HG02938 (cell line): ENCODE results near the gene SOWAHA.
"Not testable (repeated sequence)": the region's sequence is repeated elsewhere in the genome, so short reads cannot be mapped to it uniquely, and the experiment has no call there.

Source experiments
- ATAC-seq: cut with Tn5 transposase; IDR thresholded peaks from one replicate; pipeline ENCODE4 v1.9.1; 2021; ENCODE audit warnings: mild to moderate bottlenecking, moderate library complexity; ENCODE audit not compliant: unreplicated experiment

Gene SOWAHA

DNA sequence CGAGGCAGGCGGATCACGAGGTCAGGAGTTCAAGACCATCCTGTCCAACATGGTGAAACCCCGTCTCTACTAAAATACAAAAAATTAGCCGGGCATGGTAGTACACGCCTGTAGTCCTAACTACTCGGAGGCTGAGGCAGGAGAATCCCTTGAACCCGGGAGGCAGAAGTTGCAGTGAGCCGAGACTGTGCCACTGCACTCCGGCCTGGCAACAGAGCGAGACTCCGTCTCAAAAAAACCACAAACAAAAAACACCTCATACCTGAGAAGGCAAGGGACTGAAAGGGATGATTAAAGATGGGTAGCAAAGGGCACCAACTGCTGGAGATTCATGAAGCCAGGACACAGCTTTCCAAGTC is 6.3 kb upstream of the SOWAHA start:
- not testable (repeated sequence) for ATAC-seq

DNA sequence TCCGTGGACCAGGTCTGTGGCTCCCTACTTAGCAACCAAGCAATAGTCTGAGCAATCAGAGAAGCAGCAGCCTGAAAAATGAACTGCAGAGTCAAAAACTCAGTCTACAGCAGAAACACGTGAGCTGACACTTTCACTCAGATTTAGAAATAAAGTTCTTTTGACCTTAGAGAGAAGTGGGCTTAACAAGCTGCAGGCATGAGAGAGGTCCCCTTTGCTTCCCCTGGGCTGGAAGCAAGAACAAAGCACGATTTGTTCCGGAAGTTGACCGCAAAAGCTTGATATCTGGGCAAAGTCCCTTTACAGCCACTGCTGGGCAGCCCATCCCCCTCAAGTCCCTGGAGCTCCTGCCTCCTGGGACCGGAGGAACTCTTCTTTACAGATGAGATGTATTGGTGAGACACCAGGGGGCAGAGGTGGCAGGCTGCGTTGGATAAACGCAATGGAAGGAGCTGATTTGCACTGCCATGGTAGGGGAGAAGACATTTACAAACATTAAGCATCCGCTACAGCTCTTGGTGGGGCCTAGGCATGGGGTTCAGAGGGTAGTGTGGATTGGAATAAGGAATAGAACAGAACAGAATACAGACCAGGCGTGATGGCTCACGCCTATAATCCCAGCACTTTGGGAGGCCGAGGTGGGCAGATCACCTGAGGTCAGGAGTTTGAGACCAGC is 5.8 kb upstream of the SOWAHA start:
- no peak for ATAC-seq

DNA sequence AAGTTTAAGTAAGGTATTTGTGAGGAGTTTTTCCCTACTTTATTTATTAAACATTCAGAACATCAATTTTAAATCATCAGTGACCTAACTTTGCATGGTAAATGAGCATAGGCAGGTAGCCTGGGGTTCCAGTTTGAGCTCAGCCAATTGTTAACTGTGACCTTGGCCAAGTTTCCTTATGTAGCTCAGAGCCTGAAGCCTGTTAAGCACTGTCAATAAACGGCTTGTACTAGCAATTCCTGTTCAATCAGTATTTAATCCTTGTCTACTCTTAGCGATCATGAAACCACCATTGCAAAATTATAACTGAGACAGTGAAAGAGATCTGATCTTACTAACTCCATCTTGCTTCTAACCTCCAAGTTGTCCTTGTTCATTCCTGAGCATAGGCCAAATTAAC is 4.7 kb upstream of the SOWAHA start:
- no peak for ATAC-seq

DNA sequence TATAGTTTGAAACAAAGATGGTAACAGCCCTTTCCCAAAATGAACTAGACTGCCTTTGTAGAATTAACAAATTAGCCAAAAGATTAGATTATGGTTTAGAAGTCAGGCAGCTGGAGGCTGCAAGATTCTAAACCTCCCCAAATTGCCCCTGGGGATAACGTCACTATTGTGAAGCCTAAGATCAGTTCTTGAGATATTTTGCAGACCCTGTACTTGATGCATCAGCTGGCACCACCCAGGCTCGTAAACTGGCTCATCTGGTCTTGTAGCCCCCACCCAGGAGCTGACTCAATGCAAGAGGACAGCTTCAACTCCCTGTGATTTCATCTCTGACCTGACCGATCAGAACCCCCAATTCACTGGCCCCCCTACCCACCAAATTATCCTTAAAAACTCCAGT is 4.2 kb upstream of the SOWAHA start:
- no peak for ATAC-seq

DNA sequence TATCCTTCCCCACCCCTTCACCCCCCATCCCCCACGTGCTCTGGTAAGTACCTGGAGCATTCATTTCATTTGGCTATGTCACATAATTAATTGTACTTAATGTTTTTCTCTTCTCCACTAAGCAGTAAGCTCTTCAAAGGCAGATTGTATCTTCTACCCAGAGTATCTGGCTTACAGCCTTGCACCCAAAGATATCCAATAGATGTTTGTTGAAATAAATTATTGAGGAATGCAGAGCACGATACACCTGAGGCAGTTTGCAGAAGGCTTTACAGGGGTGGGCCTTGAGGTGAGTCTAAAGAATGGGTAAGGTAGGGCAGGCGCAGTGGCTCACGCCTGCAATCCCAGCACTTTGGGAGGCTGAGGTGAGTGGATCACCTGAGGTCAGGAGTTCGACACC is 2.5 kb upstream of the SOWAHA start:
- ATAC-seq: no peak

DNA sequence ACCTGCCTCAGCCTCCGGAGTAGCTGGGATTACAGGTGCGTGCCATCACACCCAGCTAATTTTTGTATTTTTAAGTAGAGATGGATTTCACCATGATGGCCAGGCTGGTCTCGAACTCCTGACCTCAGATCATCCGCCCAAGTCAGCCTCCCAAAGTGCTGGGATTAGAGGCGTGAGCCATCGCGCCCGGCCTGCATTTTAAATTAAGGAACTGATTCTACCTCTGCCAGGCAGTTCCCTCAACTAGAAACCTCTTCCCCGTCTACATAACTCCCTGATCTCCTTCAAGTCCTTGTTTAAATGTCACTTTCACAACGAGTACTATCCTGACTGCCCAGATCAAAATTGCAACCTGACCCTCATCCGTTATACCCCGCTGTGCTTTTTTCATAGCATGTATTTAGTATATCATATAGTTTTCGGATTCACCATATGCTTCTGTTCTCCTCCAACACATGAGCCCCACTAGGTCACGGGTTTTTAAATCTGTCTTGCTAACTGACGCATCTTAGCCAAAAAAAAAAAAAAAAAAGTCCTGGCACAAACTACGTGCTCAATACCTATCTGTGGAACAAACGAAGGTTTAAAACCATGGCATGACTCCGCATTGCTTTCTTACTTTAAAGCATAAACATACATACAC is 858 bp upstream of the SOWAHA start:
- ATAC-seq: no peak

DNA sequence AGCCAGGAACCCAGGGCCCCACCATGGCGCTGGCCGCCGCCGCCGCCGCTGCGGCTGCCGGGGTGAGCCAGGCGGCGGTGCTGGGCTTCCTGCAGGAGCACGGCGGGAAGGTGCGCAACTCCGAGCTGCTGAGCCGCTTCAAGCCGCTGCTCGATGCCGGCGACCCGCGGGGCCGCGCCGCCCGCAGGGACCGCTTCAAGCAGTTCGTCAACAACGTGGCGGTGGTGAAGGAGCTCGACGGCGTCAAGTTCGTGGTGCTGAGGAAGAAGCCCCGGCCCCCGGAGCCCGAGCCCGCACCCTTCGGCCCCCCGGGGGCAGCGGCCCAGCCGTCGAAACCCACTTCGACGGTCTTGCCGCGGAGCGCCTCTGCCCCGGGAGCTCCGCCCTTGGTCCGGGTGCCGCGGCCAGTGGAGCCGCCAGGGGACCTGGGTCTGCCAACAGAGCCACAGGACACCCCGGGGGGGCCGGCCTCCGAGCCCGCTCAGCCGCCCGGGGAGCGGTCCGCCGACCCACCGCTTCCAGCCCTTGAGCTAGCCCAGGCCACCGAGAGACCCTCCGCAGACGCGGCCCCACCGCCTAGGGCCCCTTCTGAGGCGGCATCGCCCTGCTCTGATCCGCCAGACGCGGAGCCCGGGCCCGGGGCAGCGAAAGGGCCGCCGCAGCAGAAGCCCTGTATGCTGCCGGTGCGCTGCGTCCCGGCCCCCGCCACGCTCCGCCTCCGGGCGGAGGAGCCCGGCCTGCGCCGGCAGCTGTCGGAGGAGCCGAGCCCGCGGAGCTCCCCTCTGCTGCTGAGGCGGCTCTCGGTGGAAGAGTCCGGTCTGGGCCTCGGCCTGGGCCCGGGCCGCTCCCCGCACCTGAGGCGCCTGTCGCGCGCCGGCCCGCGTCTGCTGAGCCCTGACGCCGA is 749 bp downstream of the SOWAHA start:
- ATAC-seq: no peak

DNA sequence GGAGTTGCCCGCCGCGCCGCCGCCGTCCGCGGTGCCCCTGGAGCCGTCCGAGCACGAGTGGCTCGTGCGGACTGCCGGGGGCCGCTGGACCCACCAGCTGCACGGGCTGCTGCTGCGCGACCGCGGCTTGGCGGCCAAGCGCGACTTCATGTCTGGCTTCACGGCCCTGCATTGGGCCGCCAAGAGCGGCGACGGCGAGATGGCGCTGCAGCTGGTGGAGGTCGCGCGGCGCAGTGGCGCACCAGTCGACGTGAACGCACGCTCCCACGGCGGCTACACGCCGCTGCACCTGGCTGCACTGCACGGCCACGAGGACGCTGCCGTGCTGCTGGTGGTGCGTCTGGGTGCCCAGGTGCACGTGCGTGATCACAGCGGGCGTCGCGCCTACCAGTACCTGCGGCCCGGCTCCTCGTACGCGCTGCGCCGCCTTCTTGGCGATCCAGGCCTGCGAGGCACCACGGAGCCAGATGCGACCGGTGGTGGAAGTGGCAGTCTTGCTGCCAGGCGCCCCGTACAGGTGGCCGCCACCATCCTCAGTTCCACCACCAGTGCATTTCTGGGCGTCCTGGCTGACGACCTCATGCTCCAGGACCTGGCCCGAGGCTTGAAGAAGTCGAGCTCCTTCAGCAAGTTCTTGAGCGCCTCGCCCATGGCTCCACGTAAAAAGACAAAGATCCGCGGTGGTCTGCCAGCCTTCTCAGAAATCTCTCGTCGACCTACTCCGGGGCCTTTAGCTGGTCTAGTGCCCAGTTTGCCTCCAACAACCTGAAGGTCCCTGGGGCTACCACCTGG is 1.6 kb downstream of the SOWAHA start:
- no peak for ATAC-seq

DNA sequence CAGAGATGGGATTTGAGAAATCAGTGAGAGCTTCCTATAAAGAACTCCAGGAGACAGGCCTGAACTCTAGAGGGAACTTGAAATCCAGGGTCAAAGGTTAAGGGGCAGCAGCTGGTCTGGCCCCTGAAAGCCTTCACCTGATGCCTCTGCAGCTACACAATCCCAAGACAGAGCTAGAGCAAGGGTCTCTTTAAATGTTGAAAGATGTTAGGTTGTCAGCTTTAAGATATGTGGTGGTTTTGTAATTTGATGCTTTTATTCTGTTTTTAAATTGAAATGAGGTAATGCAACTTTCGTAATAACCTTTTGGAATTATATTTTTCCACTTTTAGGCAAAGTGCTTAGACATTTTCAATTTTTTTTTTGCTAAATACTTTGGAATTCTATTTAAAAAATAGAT is 2.4 kb downstream of the SOWAHA start:
- no peak for ATAC-seq

DNA sequence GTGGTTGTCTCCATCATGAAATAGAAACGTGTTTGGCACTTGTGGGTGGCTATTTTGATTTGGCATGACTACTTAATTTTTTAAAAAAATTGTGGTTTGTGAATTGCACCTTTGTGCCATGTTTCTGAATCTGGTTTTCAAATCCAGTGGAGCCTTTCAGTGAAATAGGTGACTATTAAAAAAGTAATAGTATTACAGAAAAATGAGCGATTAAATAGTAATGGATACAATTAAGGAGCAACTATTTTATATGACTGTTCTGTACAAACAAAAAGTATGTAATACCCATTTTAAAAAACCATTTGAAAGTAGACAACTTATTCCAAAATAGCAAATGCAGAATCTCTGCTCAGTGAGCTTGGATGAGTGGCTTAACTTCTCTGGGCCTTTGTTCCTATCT is 3.0 kb downstream of the SOWAHA start:
- no peak for ATAC-seq

DNA sequence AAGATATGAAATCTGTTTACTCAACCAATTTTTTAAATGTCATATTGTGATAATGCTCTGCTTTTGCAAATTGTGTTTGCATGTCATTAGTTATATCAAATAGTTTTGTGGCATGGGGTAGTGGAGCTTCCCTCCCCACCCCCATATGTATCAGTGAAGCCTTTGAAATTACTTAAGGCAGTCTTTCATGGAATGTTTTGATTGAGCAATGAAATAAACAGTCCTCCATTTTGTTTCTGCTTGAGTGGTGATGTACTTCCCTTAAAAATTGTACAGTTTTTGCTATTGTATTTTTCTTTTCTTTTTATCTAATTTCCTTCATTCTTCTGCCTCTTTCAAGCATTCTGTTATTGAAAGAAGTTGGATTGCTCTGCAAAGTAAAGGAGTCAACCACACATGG is 3.5 kb downstream of the SOWAHA start:
- no peak for ATAC-seq

DNA sequence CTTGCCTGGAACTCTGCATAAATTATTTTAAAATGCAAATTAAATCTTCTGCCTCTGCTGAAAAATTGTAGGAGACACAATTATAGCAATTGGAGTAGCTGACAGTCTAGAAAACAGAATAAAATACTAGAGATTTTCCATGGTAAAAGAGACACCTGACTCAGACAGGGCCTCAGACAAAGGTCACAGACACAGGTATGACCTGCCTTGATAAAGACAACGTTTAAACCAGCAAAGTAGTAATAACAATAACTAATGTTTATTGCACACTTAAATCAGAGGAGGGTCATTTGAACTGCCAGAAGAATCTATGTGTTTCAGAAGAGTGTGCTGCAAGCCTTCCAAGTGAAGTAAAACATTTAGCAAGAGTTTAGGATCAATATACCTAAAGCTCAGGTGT is 3.9 kb downstream of the SOWAHA start:
- no peak for ATAC-seq

DNA sequence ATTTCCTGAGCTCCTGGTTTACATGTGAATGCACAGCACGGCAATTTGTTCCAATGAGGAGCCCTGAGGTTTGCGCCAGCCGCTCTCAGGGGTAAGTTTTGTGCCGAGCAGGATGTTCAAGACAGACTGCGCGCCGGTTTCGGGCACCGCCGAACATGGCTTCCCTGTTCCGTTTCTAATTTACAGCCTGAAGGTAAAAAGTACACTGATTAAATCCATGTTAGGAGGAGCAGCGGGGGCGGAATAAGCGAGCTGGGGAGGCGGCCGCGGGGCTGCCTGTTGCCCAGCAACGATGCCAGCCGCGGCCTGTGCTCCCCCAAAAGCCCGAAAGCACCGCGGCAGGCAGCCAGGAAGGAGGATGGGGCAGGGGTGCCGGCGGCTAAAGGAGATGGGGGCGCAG is 6.4 kb downstream of the SOWAHA start:
- ATAC-seq: no peak

DNA sequence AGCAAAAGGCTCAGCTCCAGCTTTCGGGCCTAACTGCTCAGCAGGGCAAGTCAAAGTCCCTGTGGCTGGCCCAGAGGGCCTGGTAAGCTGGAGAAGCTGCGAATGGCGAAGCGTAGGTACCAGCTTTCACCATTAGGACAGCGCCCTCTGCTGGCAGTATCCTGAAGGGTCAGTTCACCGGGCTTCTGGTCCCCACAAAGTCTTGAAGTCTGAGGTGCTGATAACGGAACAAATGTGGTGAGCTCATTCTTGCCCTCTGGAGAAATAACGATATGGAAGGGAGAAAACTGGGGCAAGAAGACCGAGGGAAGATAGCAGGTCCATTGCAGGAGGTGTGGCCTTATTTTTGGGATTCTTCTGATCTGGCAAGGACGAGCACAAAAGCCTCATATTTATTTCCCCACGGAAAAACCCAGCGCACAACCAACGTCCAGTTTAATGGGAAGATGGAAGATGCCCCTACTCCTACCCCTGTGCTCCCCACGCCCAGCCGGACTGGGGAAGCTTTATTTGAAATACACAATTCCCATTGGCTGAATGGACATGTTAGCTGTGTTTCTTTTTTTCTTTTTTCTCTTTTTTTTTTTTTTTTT is 7.2 kb downstream of the SOWAHA start:
- peak; percentile 75 for ATAC-seq

DNA sequence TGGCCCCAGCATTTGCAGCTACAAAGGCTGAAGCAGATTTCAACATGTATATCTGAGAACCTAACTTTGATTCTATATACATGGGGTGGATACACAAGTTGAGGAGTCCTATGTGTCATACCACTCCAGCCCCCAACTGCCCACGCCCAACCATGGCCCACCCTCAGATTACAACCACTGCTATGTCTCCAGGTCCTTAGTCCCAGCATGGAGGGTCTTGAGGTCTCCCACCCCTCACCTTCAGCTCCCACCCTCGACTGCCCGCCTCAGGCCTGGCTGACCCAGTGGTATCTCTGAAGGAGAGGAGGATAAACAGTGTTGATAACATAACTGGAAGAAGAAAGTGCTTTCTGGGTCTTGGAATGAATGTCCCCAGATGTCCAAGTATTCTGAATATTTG is 8.2 kb downstream of the SOWAHA start:
- ATAC-seq: no peak

DNA sequence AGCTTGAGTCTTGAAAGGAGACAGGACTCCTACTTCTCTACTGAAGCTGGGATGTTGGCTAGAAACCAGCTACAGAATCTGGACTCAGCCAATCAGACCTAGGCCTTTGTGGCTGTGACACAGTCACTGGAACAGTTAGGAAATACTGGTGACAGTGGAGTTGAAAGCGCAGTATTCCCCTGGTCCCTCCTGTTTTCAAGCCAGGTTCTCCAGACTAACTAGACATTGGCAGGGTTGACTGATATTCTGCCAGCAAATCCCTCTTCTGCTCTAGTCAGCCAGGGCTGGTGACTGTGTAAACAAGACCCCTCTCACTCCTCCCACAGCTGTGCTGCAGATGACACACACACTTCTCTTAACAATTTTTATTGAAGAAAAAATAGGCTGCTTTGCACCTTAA is 8.7 kb downstream of the SOWAHA start:
- no peak for ATAC-seq

DNA sequence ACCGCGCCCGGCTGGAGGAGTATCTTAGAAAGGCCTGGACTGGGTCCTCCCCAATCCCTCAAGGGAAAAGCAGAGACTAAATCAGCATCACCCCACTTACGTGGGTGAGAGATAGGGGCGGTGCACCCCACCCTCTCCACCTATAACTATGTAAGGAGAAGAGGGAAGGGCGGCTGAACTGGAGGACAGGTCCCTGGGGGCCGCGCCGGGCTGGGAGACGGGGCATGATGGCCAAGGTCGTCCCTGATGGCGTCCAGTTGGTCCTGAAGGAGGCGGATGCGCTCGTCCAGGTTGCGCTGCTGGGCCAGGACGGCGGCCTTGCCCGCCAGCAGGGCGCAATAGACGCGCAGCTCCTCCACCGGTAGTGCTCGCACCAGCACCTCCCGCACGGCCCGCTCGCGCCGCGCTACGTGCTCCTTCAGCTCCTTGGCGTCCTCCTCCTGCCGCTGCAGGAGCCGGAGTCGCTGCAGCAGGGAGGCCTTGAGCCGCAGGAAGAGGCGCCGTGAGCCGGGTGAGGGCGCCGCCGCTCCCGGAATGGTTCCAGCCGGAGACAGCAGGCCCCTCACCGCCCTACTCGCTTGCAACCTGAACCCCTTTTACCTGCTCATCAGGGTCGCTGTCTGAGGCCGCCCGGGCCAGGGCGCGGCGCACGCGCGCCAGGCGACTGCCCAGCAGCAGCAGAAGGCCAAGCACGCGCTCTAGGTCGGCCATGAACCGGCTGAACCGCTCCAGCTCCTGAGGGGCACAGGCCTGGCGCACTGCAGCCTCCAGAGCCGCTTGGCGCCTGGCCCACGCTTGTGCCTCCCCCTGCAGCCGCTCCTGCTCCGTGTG is 9.8 kb downstream of the SOWAHA start:
- ATAC-seq: no peak

DNA sequence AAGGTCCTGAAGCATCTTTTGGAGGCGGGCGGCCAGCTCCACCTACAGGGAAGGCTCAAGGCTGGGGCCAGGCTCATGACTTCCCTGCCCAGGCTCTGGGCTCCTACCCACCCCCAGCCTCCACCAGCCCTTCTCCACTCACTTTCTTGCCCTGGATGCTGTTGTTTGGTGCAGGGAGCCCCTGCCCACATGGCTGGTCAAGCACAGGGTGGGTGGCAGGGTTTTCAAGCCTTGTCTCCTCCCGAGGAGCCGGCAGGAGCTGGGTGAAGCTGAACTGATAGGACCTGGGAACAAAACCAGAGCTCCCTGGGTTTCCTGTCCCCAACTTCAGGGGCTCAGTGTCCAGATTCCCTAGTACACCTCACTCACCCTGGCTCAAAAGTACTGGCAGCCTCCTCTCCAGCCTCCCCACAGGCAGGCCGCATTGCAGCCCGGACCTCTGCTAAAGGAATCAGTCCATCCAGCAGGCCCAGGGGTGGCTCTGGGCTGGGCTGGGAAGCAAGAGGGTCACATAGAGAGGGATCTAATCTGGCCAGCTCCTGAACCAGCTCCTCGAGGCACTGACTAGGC is 10.5 kb downstream of the SOWAHA start:
- ATAC-seq: no peak

DNA sequence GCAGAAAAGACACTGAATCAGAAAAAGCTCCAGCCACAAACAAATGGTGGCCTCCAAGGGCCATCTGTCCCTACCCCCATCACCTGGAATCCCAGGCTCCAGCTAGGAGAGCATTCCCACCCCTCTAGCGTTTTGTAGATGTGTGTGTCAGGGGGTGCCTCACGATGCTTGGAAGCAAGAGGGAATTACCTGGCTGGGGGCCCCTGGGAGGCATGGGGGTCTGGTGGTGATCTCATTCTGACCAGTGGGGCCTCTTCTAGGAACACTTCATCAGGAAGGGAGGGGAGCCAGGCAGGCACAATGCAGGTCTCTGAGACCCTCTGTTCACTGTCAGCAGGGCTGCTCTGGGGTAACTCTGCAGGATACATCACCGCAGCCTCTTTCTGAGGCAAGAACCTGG is 11.3 kb downstream of the SOWAHA start:
- no peak for ATAC-seq
